ENCODE data around the gene CARD14.
"Not testable (repeated sequence)": the region's sequence is repeated elsewhere in the genome, so short reads cannot be mapped to it uniquely, and the experiment has no call there.

The CARD14 gene

GRCh38 chr17:80187090-80187489 lies 17.3 kb downstream of the CARD14 start:
- DNase-seq, result no peak

- no peak for DNase-seq
These were observed 17.7 kb downstream of the CARD14 start for GRCh38 chr17:80187515-80187941.

- no peak for DNase-seq
These were observed 19.8 kb downstream of the CARD14 start for GRCh38 chr17:80189611-80190010.

GRCh38 chr17:80190716-80191115 lies 20.9 kb downstream of the CARD14 start:
- DNase-seq, result no peak

GRCh38 chr17:80191192-80191591 lies 21.4 kb downstream of the CARD14 start:
- no peak for DNase-seq

- no peak for DNase-seq
These were observed 22.2 kb downstream of the CARD14 start for GRCh38 chr17:80191865-80192661.

- DNase-seq, result no peak
These were observed 25.3 kb downstream of the CARD14 start for GRCh38 chr17:80195141-80195540.

- DNase-seq, result peak in 4 of 5 donors; percentile 39 to 54 (median 52)
These were observed 26.1 kb downstream of the CARD14 start for GRCh38 chr17:80195671-80196529.

GRCh38 chr17:80196652-80197051 lies 26.8 kb downstream of the CARD14 start:
- no peak for DNase-seq

GRCh38 chr17:80198144-80198661 lies 28.4 kb downstream of the CARD14 start:
- DNase-seq, result no peak

- not testable (repeated sequence) for DNase-seq
These were observed 29.5 kb downstream of the CARD14 start for GRCh38 chr17:80199295-80199694.

- no peak for DNase-seq
These were observed 31.6 kb downstream of the CARD14 start for GRCh38 chr17:80201446-80201845.

- no peak for DNase-seq
These were observed 32.4 kb downstream of the CARD14 start for GRCh38 chr17:80202197-80202596.

GRCh38 chr17:80203471-80203963 lies 33.7 kb downstream of the CARD14 start:
- no peak for DNase-seq

- DNase-seq, result no peak
These were observed 35.0 kb downstream of the CARD14 start for GRCh38 chr17:80204626-80205468.

GRCh38 chr17:80205811-80206210 lies 36.0 kb downstream of the CARD14 start:
- DNase-seq, result no peak

GRCh38 chr17:80208050-80208449 lies 38.2 kb downstream of the CARD14 start:
- DNase-seq, result no peak

GRCh38 chr17:80209765-80210164 lies 39.9 kb downstream of the CARD14 start:
- DNase-seq, result no peak

- DNase-seq, result no peak
These were observed 40.7 kb downstream of the CARD14 start for GRCh38 chr17:80210348-80211108.

- no peak for DNase-seq
These were observed 42.3 kb downstream of the CARD14 start for GRCh38 chr17:80212109-80212508.

GRCh38 chr17:80212511-80212910 lies 42.7 kb downstream of the CARD14 start:
- DNase-seq, result no peak
